Right cardiac atrium (tissue), 5 donors: Measurements from ENCODE around the gene ZNF746. TPM values are rescaled to one million over a fixed set of nuclear protein-coding genes. Genes with fewer than 3 reads are reported as not detected.

ENCODE experiments used
- ATAC-seq, 2 donors: fragments of 200-7000 bp; cut with Tn5 transposase; one replicate each; pipeline versions ENCODE4 v1.8.0 to v1.9.1; 2020; ENCODE audit warnings: moderate library complexity in 2 of 2, mild to moderate bottlenecking in 1 of 2
- DNase-seq, 3 donors: peaks; one replicate each; pipeline ENCODE4 v3.0.0-alpha.2; 2020
- H3K27ac ChIP-seq: one replicate; pipeline ENCODE4 v1.5.1; 2013; ENCODE audit warnings: mild to moderate bottlenecking, low read length, control low read depth, moderate library complexity
- H3K27me3 ChIP-seq: one replicate; pipeline ENCODE4 v1.6.1; 2013; ENCODE audit not compliant: control insufficient read depth, insufficient read depth
- H3K4me1 ChIP-seq: one replicate; pipeline ENCODE4 v1.6.1; 2013; ENCODE audit warnings: low read length; ENCODE audit not compliant: control insufficient read depth, insufficient read depth
- H3K4me3 ChIP-seq: one replicate; pipeline ENCODE4 v1.5.1; 2013; ENCODE audit warnings: low read length, control low read depth
- H3K9me3 ChIP-seq: one replicate; pipeline ENCODE4 v1.6.1; 2013; ENCODE audit warnings: low read length; ENCODE audit not compliant: control insufficient read depth
- WGBS: extraction: QIAGEN DNeasy Blood & Tissue Kit; methylation state at CpG from one replicate; pipeline ENCODE4 v1.1.7; 2013; 5-methylcytosine and 5-hydroxymethylcytosine counted together
- intact Hi-C, 4 donors: fragments of 100-400 bp; cut with DNase I; formaldehyde crosslinking; loops; one replicate each; pipeline versions ENCODE4 v1.11.0 to v1.14.0; 2022 to 2023
- long read RNA-seq, 4 donors: library from polyadenylated mRNA; unstranded; transcript quantifications; one replicate each; pipeline ENCODE4 v2.0.0, GENCODE V29; 2020 to 2021
- polyA plus RNA-seq: library from polyadenylated mRNA; stranded (reverse); fragments of 200-250 nt; gene quantifications from one replicate; pipeline ENCODE4 v1.2.3, GENCODE V29; 2013
- total RNA-seq, 4 donors: library from RNA; stranded (reverse); fragmentation: NEBNext Ultra II Directional; extraction: Animal tissue kit (Norgen Biotek cat#: 25700); gene quantifications; one replicate each; pipeline ENCODE4 v1.2.1, GENCODE V29; 2021
- donor health status: healthy with polysubstance abuse.
- donor health status: DM: no; HTN: yes; CAD: no.
- donor health status: DM: no; HTN: no; CAD: no.
- donor health status: DM: no; HTN: yes; CAD: no; lungs with severe emphysema.
- donor health status: DM: yes; HTN: yes; CAD: no.

ZNF746 gene
- 10 to 100 TPM in 1 of 4 donors, 1 to 10 TPM in 3; 9.5 to 10.7 (median 9.8) TPM for total RNA-seq
- polyA plus RNA-seq, result 5.0 TPM
- long read RNA-seq, donor 1, transcript ZNF746-205 (7 exons, 3,949 nt), result minor isoform, 5 of 36 reads
- long read RNA-seq, donor 1, transcript ZNF746-201 (7 exons, 3,806 nt), result major isoform, 6 of 36 reads
- long read RNA-seq, donor 1, partial matches to known transcripts, result 6 of 36 reads
- long read RNA-seq, donor 1, other reads (novel, unspliced or antisense), result 17 of 36 reads
- long read RNA-seq, donor 2, partial matches to known transcripts, result 2 of 13 reads
- long read RNA-seq, donor 2, other reads (novel, unspliced or antisense), result 4 of 13 reads
- long read RNA-seq, donor 3, partial matches to known transcripts, result 0 of 11 reads
- long read RNA-seq, donor 3, other reads (novel, unspliced or antisense), result 11 of 11 reads
- long read RNA-seq, donor 4, partial matches to known transcripts, result 1 of 12 reads
- long read RNA-seq, donor 4, other reads (novel, unspliced or antisense), result 5 of 12 reads

GRCh38 chr7:149497467-149498261, at the start of gene ZNF746:
Gene ZNF746, minus strand, starts transcription at chr7:149497809. Its CDS starts 273 bp downstream, at chr7:149497536.
- DNase-seq, result peak; percentile 86 to 95 (median 94)
- H3K27ac ChIP-seq, result peak within 1 kb of the TSS; percentile 91
- WGBS, result under 1% methylated on average over 109 of the region's 109 CpGs
- H3K4me1 ChIP-seq, result no peaks in the 10 kb centered on the region
- H3K27me3 ChIP-seq, result no peaks in the 10 kb centered on the region
- ATAC-seq, result peak; percentile 91 to 93
- H3K4me3 ChIP-seq, result peak within 1 kb of the TSS; percentile 98
- no peaks in the 10 kb centered on the region for H3K9me3 ChIP-seq
- intact Hi-C loops, result no loop called here

- Histone ChIP-seq H3K4me1 (no peaks in the 10 kb centered on the region), H3K27ac (no peak overlapping the region), H3K27me3 (no peaks in the 10 kb centered on the region), H3K9me3 (no peaks in the 10 kb centered on the region), H3K4me3 (no peak overlapping the region)
- DNase-seq, result no peak
- WGBS, result 91% methylated on average over 3 of the region's 3 CpGs
- ATAC-seq, result no peak
- intact Hi-C loops, result no loop called here
These were observed 49.5 kb upstream of the ZNF746 start for GRCh38 chr7:149547126-149547525.

GRCh38 chr7:149546331-149546730, 48.7 kb upstream of the ZNF746 start:
- Histone ChIP-seq H3K27ac (no peak overlapping the region), H3K4me1 (no peaks in the 10 kb centered on the region), H3K27me3 (no peaks in the 10 kb centered on the region), H3K4me3 (no peak overlapping the region), H3K9me3 (no peaks in the 10 kb centered on the region)
- intact Hi-C loops, result no loop called here
- no peak for ATAC-seq
- 86% methylated on average over 2 of the region's 2 CpGs for WGBS
- DNase-seq, result no peak

- DNase-seq (no peak), ATAC-seq (no peak)
- H3K27ac ChIP-seq, result no peak overlapping the region
- no peaks in the 10 kb centered on the region for H3K27me3 ChIP-seq
- intact Hi-C loops, result no loop called here
- H3K4me1 ChIP-seq, result no peaks in the 10 kb centered on the region
- no peaks in the 10 kb centered on the region for H3K9me3 ChIP-seq
- no peak overlapping the region for H3K4me3 ChIP-seq
- WGBS, result 37% methylated on average over 3 of the region's 3 CpGs
These were observed 46.4 kb upstream of the ZNF746 start for GRCh38 chr7:149544028-149544427.

GRCh38 chr7:149532654-149533053, 35.0 kb upstream of the ZNF746 start:
- intact Hi-C loops, result no loop called here
- 94% methylated on average over 1 of the region's 1 CpG for WGBS
- ATAC-seq, result no peak
- no peaks in the 10 kb centered on the region for H3K4me1 ChIP-seq
- peaks cover 4% of the 10 kb centered on the region for H3K9me3 ChIP-seq
- H3K4me3 ChIP-seq, result no peak overlapping the region
- H3K27ac ChIP-seq, result no peak overlapping the region
- no peak for DNase-seq
- no peaks in the 10 kb centered on the region for H3K27me3 ChIP-seq

GRCh38 chr7:149529136-149529718, 31.6 kb upstream of the ZNF746 start:
- WGBS, result 62% methylated on average over 4 of the region's 4 CpGs
- no peak overlapping the region for H3K4me3 ChIP-seq
- no peaks in the 10 kb centered on the region for H3K4me1 ChIP-seq
- peaks cover 4% of the 10 kb centered on the region for H3K9me3 ChIP-seq
- no peaks in the 10 kb centered on the region for H3K27me3 ChIP-seq
- no peak overlapping the region for H3K27ac ChIP-seq
- intact Hi-C loops, result no loop called here
- DNase-seq (no peak), ATAC-seq (no peak)

- 83% methylated on average over 1 of the region's 1 CpG for WGBS
- Histone ChIP-seq H3K4me1 (no peaks in the 10 kb centered on the region), H3K9me3 (peaks cover 4% of the 10 kb centered on the region), H3K27ac (no peak overlapping the region), H3K27me3 (no peaks in the 10 kb centered on the region), H3K4me3 (no peak overlapping the region)
- DNase-seq (no peak), ATAC-seq (no peak)
- intact Hi-C loops, result no loop called here
These were observed 29.8 kb upstream of the ZNF746 start for GRCh38 chr7:149527414-149527813.

GRCh38 chr7:149525280-149525679, 27.7 kb upstream of the ZNF746 start:
- Histone ChIP-seq H3K4me3 (no peak overlapping the region), H3K27me3 (no peaks in the 10 kb centered on the region), H3K27ac (no peak overlapping the region), H3K9me3 (peaks cover 4% of the 10 kb centered on the region), H3K4me1 (no peaks in the 10 kb centered on the region)
- 77% methylated on average over 3 of the region's 3 CpGs for WGBS
- ATAC-seq (no peak), DNase-seq (no peak)
- intact Hi-C loops, result no loop called here

- no peaks in the 10 kb centered on the region for H3K27me3 ChIP-seq
- DNase-seq (no peak), ATAC-seq (no peak)
- H3K4me1 ChIP-seq, result no peaks in the 10 kb centered on the region
- no peak overlapping the region for H3K27ac ChIP-seq
- H3K4me3 ChIP-seq, result no peak overlapping the region
- intact Hi-C loops, result no loop called here
- H3K9me3 ChIP-seq, result peaks cover 4% of the 10 kb centered on the region
These were observed 26.8 kb upstream of the ZNF746 start for GRCh38 chr7:149524394-149524793.

GRCh38 chr7:149510248-149510647, 12.6 kb upstream of the ZNF746 start:
- H3K27me3 ChIP-seq, result no peaks in the 10 kb centered on the region
- DNase-seq, result no peak
- peaks cover 2% of the 10 kb centered on the region for H3K9me3 ChIP-seq
- ATAC-seq, result no peak
- intact Hi-C loops, result no loop called here
- no peak overlapping the region for H3K4me3 ChIP-seq
- no peak overlapping the region for H3K27ac ChIP-seq
- H3K4me1 ChIP-seq, result no peaks in the 10 kb centered on the region

- DNase-seq (no peak), ATAC-seq (no peak)
- Histone ChIP-seq H3K4me1 (no peaks in the 10 kb centered on the region), H3K27ac (no peak overlapping the region), H3K9me3 (peaks cover 2% of the 10 kb centered on the region), H3K27me3 (no peaks in the 10 kb centered on the region), H3K4me3 (no peak overlapping the region)
- intact Hi-C loops, result loop anchor here in 1 of 4 donors (10.0 kb wide), 1 partner anchor 105 kb away; no protein-coding TSS in a partner anchor
These were observed 12.2 kb upstream of the ZNF746 start for GRCh38 chr7:149509774-149510173.
